ENCODE results near the gene ALG3.

ALG3 gene

GRCh38 chr3:184259878-184260723 lies 11.3 kb upstream of the ALG3 start:
- DNase-seq: peak; percentile 52

- DNase-seq: peak; percentile 10
Measured at GRCh38 chr3:184259396-184259877, 10.7 kb upstream of the ALG3 start.

- no peak for DNase-seq
Measured at GRCh38 chr3:184258926-184259325, 10.2 kb upstream of the ALG3 start.

GRCh38 chr3:184257083-184257915 lies 8.5 kb upstream of the ALG3 start:
- no peak for DNase-seq

GRCh38 chr3:184255291-184256039 lies 6.7 kb upstream of the ALG3 start:
- no peak for DNase-seq

- DNase-seq: peak; percentile 90
Measured at GRCh38 chr3:184250167-184250828, 1.5 kb upstream of the ALG3 start.

GRCh38 chr3:184249412-184250166 lies 827 bp upstream of the ALG3 start, which contains the start of gene EEF1AKMT4:
Gene EEF1AKMT4, plus strand, starts transcription at chr3:184249672. Its CDS starts 23 bp downstream, at chr3:184249695.
- DNase-seq: peak; percentile 98

GRCh38 chr3:184242297-184242685 lies 6.5 kb downstream of the ALG3 start:
- no peak for DNase-seq

GRCh38 chr3:184241447-184242296 lies 7.1 kb downstream of the ALG3 start:
- peak; percentile 70 for DNase-seq

GRCh38 chr3:184241141-184241446 lies 7.7 kb downstream of the ALG3 start:
- no peak for DNase-seq

GRCh38 chr3:184240384-184241140 lies 8.2 kb downstream of the ALG3 start:
- no peak for DNase-seq

- no peak for DNase-seq
Measured at GRCh38 chr3:184239708-184240107, 9.1 kb downstream of the ALG3 start.

- DNase-seq: no peak
Measured at GRCh38 chr3:184239221-184239620, 9.5 kb downstream of the ALG3 start.

GRCh38 chr3:184238246-184238818 lies 10.4 kb downstream of the ALG3 start:
- DNase-seq: no peak

GRCh38 chr3:184237807-184238206 lies 11.0 kb downstream of the ALG3 start:
- DNase-seq: no peak

- DNase-seq: no peak
Measured at GRCh38 chr3:184237211-184237610, 11.6 kb downstream of the ALG3 start.

- DNase-seq: no peak
Measured at GRCh38 chr3:184236636-184237035, 12.1 kb downstream of the ALG3 start.

- DNase-seq: no peak
Measured at GRCh38 chr3:184236033-184236410, 12.7 kb downstream of the ALG3 start.

GRCh38 chr3:184235381-184236032 lies 13.3 kb downstream of the ALG3 start:
- peak; percentile 26 for DNase-seq
